SK-N-SH treated with all-trans-retinoic acid at 6 μM for 48 hours (cell line): ENCODE measurements around the gene STRBP.

Experiments
- ARNTL ChIP-seq: fragments of 450-650 bp; formaldehyde crosslinking; IDR thresholded peaks from 2 replicates; pipeline ENCODE4 v1.5.0; 2020; ENCODE audit warnings: low read depth, mild to moderate bottlenecking, moderate library complexity, borderline replicate concordance
- CREB5 ChIP-seq: fragments of 250-450 bp; sonication (Bioruptor Pico); IDR thresholded peaks from 2 replicates; pipeline ENCODE4 v1.5.1; 2020; ENCODE audit warnings: low read depth, mild to moderate bottlenecking, moderate library complexity
- ESRRG ChIP-seq: fragments of 250-450 bp; sonication (Bioruptor Pico); IDR thresholded peaks from 2 replicates; pipeline ENCODE4 v1.6.1; 2021; ENCODE audit warnings: mild to moderate bottlenecking
- GLIS3 ChIP-seq: fragments of 250-450 bp; sonication (Bioruptor Pico); IDR thresholded peaks from 2 replicates; pipeline ENCODE4 v1.5.0; 2020; ENCODE audit warnings: mild to moderate bottlenecking, moderate library complexity
- ISL1 ChIP-seq: fragments of 250-450 bp; sonication (Bioruptor Pico); IDR thresholded peaks from 2 replicates; pipeline ENCODE4 v2.1.2; 2022; ENCODE audit warnings: mild to moderate bottlenecking, moderate library complexity
- PATZ1 ChIP-seq: fragments of 250-450 bp; sonication (Bioruptor Pico); IDR thresholded peaks from 2 replicates; pipeline ENCODE4 v1.8.0; 2020; ENCODE audit warnings: mild to moderate bottlenecking, moderate library complexity, borderline replicate concordance
- PPARA ChIP-seq: fragments of 250-450 bp; sonication (Bioruptor Pico); IDR thresholded peaks from 2 replicates; pipeline ENCODE4 v1.5.0; 2020; ENCODE audit warnings: mild to moderate bottlenecking, borderline replicate concordance
- RARB ChIP-seq: fragments of 250-450 bp; sonication (Bioruptor Pico); IDR thresholded peaks from 2 replicates; pipeline ENCODE4 v1.8.0; 2021; ENCODE audit warnings: mild to moderate bottlenecking, moderate library complexity
- TCF4 ChIP-seq: fragments of 250-450 bp; sonication (Bioruptor Pico); IDR thresholded peaks from 2 replicates; pipeline ENCODE4 v1.8.0; 2021; ENCODE audit warnings: mild to moderate bottlenecking, moderate library complexity, borderline replicate concordance
- ZC3H10 ChIP-seq: fragments of 250-450 bp; sonication (Bioruptor Pico); IDR thresholded peaks from 2 replicates; pipeline ENCODE4 v1.5.1; 2021; ENCODE audit warnings: mild to moderate bottlenecking, moderate library complexity
- ZFP30 ChIP-seq: fragments of 450-650 bp; formaldehyde crosslinking; IDR thresholded peaks from 2 replicates; pipeline ENCODE4 v1.5.0; 2022; ENCODE audit warnings: mild to moderate bottlenecking, moderate library complexity
- ZNF8 ChIP-seq: fragments of 450-650 bp; formaldehyde crosslinking; IDR thresholded peaks from 2 replicates; pipeline ENCODE4 v1.5.0; 2020; ENCODE audit warnings: mild to moderate bottlenecking, moderate library complexity

GRCh38 chr9:123149067-123149466 lies 119.3 kb downstream of the STRBP start:
- TF ChIP-seq ZC3H10 (CRISPR knock-in tag) (no peak), PPARA (no peak), RARB (no peak), PATZ1 (no peak), ZFP30 (no peak), ESRRG (CRISPR knock-in tag) (no peak), ZNF8 (no peak), ARNTL (CRISPR knock-in tag) (no peak), TCF4 (CRISPR knock-in tag) (no peak), ISL1 (CRISPR knock-in tag) (no peak), CREB5 (CRISPR knock-in tag) (no peak), GLIS3 (no peak)
